Measurements from ENCODE around the gene FAM114A2.

DNA sequence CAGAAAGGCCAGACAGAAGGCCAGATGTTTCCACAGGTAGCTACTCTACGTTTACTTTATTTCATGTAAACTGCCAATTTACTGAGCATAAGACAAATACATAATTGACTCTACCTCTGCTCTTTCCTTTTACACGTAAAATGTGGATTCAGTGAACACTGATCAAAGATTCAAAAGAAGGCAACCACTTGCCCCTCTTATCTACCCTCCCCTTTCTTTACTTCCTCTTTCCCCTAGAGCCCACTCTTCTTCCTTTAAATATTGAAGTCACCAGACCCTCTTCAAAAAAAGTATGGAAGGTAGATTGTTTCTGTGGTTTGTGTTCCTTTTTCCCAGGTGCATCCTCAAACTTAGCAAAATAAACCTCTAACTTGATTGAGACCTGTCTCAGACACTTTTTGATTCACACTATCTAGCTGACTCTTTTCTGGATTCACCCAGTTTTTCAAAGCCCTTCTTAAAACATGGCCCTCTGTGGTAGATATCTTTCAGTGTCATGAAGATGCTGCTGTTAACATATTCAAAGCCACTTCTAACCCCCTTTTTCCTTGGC is 6.7 kb downstream of the FAM114A2 start:
- TF ChIP-seq, protein P1, sequence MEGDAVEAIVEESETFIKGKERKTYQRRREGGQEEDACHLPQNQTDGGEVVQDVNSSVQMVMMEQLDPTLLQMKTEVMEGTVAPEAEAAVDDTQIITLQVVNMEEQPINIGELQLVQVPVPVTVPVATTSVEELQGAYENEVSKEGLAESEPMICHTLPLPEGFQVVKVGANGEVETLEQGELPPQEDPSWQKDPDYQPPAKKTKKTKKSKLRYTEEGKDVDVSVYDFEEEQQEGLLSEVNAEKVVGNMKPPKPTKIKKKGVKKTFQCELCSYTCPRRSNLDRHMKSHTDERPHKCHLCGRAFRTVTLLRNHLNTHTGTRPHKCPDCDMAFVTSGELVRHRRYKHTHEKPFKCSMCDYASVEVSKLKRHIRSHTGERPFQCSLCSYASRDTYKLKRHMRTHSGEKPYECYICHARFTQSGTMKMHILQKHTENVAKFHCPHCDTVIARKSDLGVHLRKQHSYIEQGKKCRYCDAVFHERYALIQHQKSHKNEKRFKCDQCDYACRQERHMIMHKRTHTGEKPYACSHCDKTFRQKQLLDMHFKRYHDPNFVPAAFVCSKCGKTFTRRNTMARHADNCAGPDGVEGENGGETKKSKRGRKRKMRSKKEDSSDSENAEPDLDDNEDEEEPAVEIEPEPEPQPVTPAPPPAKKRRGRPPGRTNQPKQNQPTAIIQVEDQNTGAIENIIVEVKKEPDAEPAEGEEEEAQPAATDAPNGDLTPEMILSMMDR (conservative IDR thresholded peaks at IDR 0.05; ENCODE audit: low read depth, low read length), result no peak
- TF ChIP-seq EZH2phosphoT487 (IDR thresholded peaks at IDR 0.05; ENCODE audit: borderline replicate concordance, low read length), result no peak
- TF ChIP-seq EZH2 (IDR thresholded peaks at IDR 0.05; ENCODE audit: low read length, unreplicated experiment), result no peak

All from PC-3 (cell line).